ENCODE measurements around the gene LRRC27. TPM values are rescaled to one million over a fixed set of nuclear protein-coding genes. Genes with fewer than 3 reads are reported as not detected.

Gene LRRC27
- total RNA-seq, 2 experiments from 2014 or later: 2.4 to 2.8 TPM

DNA sequence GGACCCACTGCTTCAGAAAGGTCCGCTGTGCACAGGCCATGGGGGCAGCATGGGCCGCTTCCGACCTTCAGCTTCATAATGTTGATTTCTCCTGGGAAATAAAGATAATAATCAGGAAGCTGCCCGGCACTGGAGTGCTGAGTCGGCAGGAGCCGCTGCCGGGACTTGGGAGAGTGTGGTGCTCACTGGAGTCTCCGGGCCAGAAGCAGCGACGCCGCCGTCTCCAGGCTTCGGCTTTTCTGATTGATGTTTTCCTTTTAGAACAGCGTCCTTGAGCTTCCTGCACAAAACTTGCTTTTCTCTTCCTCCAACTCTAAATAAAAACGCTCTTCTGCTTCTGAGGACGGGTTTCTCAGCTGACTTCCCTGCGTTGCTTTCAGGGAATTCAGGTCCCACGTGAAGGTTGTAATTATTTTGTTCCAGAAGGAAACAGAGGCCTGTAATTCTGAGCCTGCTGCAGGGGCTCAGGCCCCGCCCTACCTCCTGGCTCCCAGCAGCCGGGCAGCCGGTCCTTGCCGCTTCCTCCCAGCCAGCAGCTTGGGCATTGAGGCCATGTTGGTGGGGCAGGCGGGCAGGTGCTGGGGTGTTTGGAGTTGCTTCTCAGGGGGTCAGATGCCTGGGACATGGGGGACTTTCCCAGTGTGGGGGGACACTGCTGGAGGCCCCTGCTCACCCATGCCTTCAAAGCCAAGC is 79.7 kb downstream of the LRRC27 start:
- H3K36me3 ChIP-seq (ENCODE audit: insufficient read depth, low read length): peaks cover 5% of the 10 kb centered on the region
- Mint-ChIP-seq H3K4me3 (no peak overlapping the region), H3K27me3 (no peaks in the 10 kb centered on the region), H3K36me3 (ENCODE audit: low read depth) (peaks cover 14% of the 10 kb centered on the region), H3K9me3 (no peaks in the 10 kb centered on the region), H3K27ac (no peak overlapping the region), H3K4me1 (ENCODE audit: low read depth) (peaks cover 25% of the 10 kb centered on the region)
- H3K4me3 ChIP-seq (ENCODE audit: low read length): no peak overlapping the region
- intact Hi-C loops (cut with DNase I, micrococcal nuclease): no loop called here
- CTCF ChIA-PET: no interaction called here
- no peak overlapping the region for H3K27ac ChIP-seq (ENCODE audit: low read depth in 1 of 2, low read length in 2 of 2)
- no peaks in the 10 kb centered on the region for H3K27me3 ChIP-seq (ENCODE audit: control insufficient read depth in 1 of 2, insufficient read depth in 2 of 2, low read length in 2 of 2)
- DNase-seq (no peak), ATAC-seq (ENCODE audit: poor library complexity) (no peak)
- POLR2A ChIA-PET: no interaction called here
- TF ChIP-seq CTCF (IDR thresholded peaks at IDR 0.05): no peak
- H3K4me1 ChIP-seq (ENCODE audit: insufficient read depth, low read length): peaks cover 24% of the 10 kb centered on the region
- no peaks in the 10 kb centered on the region for H3K9me3 ChIP-seq (ENCODE audit: control insufficient read depth in 1 of 2, insufficient read depth in 1 of 2, low read length in 2 of 2)

- Mint-ChIP-seq H3K27ac (no peak overlapping the region), H3K4me1 (ENCODE audit: low read depth) (peaks cover 25% of the 10 kb centered on the region), H3K36me3 (ENCODE audit: low read depth) (peaks cover 14% of the 10 kb centered on the region), H3K4me3 (no peak overlapping the region), H3K27me3 (no peaks in the 10 kb centered on the region), H3K9me3 (no peaks in the 10 kb centered on the region)
- Histone ChIP-seq H3K4me3 (ENCODE audit: low read length) (no peak overlapping the region), H3K36me3 (ENCODE audit: insufficient read depth, low read length) (peaks cover 5% of the 10 kb centered on the region), H3K4me1 (ENCODE audit: insufficient read depth, low read length) (peaks cover 23% of the 10 kb centered on the region), H3K27me3 (ENCODE audit: control insufficient read depth in 1 of 2, insufficient read depth in 2 of 2, low read length in 2 of 2) (no peaks in the 10 kb centered on the region), H3K9me3 (ENCODE audit: control insufficient read depth in 1 of 2, insufficient read depth in 1 of 2, low read length in 2 of 2) (no peaks in the 10 kb centered on the region), H3K27ac (ENCODE audit: low read depth in 1 of 2, low read length in 2 of 2) (no peak overlapping the region)
- ChIA-PET CTCF (no interaction called here), POLR2A (no interaction called here)
- ATAC-seq (ENCODE audit: poor library complexity): no peak
- DNase-seq: no peak
- intact Hi-C loops (cut with DNase I, micrococcal nuclease): no loop called here
- TF ChIP-seq CTCF (IDR thresholded peaks at IDR 0.05): no peak
These were observed 80.6 kb downstream of the LRRC27 start for GRCh38 chr10:132412316-132413192.

DNA sequence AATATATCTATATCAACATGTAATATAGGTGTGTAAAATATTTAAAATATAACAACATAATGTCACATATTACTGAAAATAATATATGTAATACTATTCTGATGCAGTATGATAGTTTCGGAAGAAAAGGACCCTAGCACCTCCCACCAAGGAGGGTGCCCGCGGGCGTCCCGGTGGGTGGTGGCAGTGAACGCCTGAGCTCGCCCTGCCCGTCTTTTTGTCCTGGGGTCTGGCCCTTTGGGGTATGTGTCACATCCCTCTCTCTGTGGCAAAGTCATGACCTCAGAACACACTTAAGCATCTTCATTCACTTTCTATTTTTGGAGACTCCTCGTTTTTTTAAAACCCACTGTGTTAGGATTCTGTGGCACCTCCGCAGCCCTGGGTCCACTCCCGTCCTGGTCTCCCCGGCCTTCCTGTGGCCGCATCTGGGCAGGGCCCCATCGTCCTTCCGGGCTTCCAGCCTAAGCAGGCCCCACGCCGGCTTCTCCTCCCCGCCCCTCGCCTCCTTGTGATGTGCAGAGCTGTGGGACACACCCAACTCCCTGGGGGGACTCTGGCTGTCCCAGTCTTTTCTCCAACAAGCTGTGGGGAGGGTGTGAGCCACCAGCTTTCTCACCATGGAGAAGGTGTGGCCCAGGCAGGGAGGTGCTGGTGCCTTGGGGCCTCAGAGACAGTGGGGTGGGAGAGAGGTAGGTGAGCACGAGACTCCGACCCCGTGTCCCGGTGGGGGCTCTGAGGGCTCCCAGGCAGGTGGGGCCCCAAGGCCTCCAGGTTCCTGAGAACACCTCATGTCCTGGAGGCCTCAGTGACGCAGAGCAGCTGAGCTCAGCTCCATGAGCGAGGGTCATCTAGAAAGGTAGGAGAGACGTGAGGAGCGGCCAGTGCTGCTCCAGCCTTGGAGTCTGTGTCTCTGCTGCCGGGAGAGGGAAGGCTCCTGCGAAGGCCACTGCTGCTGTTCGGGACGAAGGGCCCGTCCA is 81.5 kb downstream of the LRRC27 start:
- no peaks in the 10 kb centered on the region for H3K9me3 ChIP-seq (ENCODE audit: control insufficient read depth in 1 of 2, insufficient read depth in 1 of 2, low read length in 2 of 2)
- ChIA-PET CTCF (no interaction called here), POLR2A (no interaction called here)
- intact Hi-C loops (cut with DNase I, micrococcal nuclease): no loop called here
- H3K36me3 Mint-ChIP-seq (ENCODE audit: low read depth): peaks cover 14% of the 10 kb centered on the region
- ATAC-seq (ENCODE audit: poor library complexity) (no peak), DNase-seq (no peak)
- TF ChIP-seq CTCF (IDR thresholded peaks at IDR 0.05): no peak
- peaks cover 17% of the 10 kb centered on the region for H3K4me1 Mint-ChIP-seq (ENCODE audit: low read depth)
- peaks cover 5% of the 10 kb centered on the region for H3K36me3 ChIP-seq (ENCODE audit: insufficient read depth, low read length)
- no peaks in the 10 kb centered on the region for H3K27me3 ChIP-seq (ENCODE audit: control insufficient read depth in 1 of 2, insufficient read depth in 2 of 2, low read length in 2 of 2)
- H3K4me1 ChIP-seq (ENCODE audit: insufficient read depth, low read length): peaks cover 14% of the 10 kb centered on the region
- no peak overlapping the region for H3K27ac Mint-ChIP-seq
- no peak overlapping the region for H3K4me3 Mint-ChIP-seq
- no peak overlapping the region for H3K4me3 ChIP-seq (ENCODE audit: low read length)
- no peaks in the 10 kb centered on the region for H3K9me3 Mint-ChIP-seq
- no peaks in the 10 kb centered on the region for H3K27me3 Mint-ChIP-seq
- no peak overlapping the region for H3K27ac ChIP-seq (ENCODE audit: low read depth in 1 of 2, low read length in 2 of 2)
